Right ventricle myocardium inferior (tissue), 1 donor: ENCODE results near the gene KCNJ6. TPM values are rescaled to one million over a fixed set of nuclear protein-coding genes. Genes with fewer than 3 reads are reported as not detected.
"Not testable (repeated sequence)": the region's sequence is repeated elsewhere in the genome, so short reads cannot be mapped to it uniquely, and the experiment has no call there.

Source experiments
- ATAC-seq: fragments of 200-7000 bp; cut with Tn5 transposase; one replicate; pipeline ENCODE4 v1.9.1; 2020; ENCODE audit warnings: mild to moderate bottlenecking, moderate library complexity
- DNase-seq: peaks from one replicate; pipeline ENCODE4 v3.0.0; 2021; ENCODE audit errors: missing footprints
- intact Hi-C: fragments of 100-400 bp; cut with DNase I; formaldehyde crosslinking; loops from one replicate; pipeline ENCODE4 v1.11.0; 2022
- total RNA-seq: library from RNA; stranded (reverse); fragmentation: NEBNext Ultra II Directional; extraction: Animal tissue kit (Norgen Biotek cat#: 25700); gene quantifications from one replicate; pipeline ENCODE4 v1.2.1, GENCODE V29; 2021
- donor health status: DM: no; HTN: yes; CAD: no; lungs with severe emphysema.

The KCNJ6 gene
- total RNA-seq, 1 donor from 2014 or later: not detected

DNA sequence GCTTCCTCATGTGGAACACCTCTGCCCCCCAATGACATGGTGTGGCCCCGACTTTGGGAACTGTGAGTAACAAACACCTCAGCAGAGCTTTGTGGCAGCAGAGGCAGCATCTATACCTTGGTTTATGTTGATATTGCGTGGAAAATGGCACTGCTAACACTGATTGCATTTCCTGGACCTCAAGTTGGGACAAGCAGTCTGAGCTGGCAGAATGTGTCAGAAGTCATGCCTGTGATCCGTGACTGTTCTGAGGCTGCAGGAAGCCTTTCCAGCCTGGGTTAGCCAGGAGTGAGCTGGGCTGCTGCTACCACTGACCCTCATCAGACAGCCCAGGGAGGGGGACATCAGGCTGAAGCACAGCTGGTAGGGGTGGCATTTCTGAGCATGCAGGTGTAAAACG lies 268.5 kb downstream of the KCNJ6 start:
- ATAC-seq: no peak
- no peak for DNase-seq
- intact Hi-C loops: no loop called here

DNA sequence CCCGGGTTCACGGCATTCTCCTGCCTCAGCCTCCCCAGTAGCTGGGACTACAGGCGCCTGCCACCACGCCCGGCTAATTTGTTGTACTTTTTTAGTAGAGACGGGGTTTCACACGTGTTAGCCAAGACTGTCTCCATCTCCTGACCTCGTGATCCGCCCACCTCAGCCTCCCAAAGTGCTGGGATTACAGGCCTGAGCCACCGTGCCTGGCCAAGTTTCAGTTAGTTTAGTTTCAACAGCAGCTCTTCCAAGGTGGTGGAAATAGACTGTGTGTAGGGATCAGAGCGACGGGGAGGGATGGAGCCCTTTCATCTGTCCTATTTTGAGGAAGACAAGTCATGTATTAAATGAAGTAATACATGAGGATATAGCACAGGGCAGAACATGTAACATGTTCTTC lies 269.5 kb downstream of the KCNJ6 start:
- intact Hi-C loops, DNase-seq, ATAC-seq: not testable (repeated sequence)

DNA sequence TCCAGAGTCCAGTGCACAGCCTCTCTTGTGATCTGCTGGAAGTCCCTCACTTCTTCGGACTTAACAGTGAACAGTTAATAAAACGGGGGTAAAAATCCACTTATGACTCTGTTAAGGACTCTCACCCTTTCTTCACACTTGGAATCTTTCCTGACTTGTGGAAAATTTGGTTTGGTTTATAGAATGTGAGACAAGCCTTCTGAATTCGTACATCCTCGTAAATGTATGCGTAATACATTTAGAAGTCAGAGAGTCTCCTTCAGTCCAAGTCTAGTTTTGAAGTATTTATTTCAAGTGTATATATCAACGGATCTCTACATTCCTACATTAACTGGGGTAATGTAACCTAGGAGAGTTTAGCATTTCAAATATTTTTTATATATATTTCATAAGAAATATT lies 270.4 kb downstream of the KCNJ6 start:
- ATAC-seq: no peak
- intact Hi-C loops: no loop called here

DNA sequence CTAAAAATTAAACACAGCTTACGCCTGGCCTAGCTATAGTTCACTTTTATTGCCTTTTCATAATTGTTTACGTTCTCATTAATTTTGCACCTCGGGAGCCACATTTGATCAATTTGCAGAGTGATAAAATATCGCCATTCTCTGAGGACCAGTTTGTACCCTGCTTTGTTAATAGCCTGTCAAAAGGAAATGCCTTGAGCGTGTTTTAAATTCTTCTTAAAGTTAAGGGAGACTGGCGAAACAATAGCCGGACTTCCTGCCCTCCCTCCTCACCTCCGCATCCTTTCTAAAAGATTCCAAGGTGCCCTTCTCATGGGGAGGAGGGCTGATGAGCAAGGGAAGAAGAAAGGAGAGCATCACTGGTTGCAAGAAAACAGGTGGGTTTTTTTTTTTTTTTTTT lies 271.6 kb downstream of the KCNJ6 start:
- ATAC-seq (no peak), DNase-seq (no peak)
- intact Hi-C loops: no loop called here

More for the DNA sequence above, 270.4 kb downstream of the KCNJ6 start:
- DNase-seq: no peak

DNA sequence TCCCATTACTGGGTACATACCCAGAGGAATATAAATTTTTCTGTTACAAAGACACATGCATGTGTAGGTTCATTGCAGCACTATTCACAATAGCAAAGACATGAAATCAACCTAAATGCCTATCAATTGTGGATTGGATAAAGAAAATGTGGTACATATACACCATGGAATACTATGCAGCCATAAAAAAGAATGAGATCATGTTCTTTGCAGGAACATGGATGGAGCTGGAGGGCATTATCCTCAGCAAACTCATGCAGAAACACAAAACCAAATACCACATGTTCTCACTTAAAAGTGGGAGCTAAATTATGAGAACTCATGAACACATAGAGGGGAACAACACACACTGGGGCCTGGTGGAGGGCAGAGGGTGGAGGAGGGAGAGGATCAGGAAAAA lies 272.4 kb downstream of the KCNJ6 start:
- intact Hi-C loops, DNase-seq, ATAC-seq: not testable (repeated sequence)

DNA sequence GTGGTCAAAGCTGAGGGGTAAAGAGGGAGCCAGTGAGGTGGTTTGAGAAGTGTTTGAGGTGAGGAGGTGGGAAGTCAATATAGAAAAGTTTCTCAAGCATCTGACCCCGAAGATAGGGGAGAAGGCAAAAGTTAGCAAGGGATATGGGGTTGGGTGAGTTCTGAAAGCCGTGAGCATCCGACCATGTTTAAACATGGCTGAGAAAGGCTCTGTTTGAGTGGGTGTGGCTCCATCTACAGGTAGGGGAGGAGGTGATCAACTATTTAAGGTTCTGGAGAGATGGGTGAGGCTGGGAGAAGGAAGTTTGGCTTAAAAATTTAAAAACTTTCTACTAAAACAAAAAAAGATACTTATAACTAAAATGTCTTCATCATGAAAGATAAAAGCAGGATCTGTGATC lies 273.8 kb downstream of the KCNJ6 start:
- ATAC-seq (no peak), DNase-seq (no peak)
- intact Hi-C loops: no loop called here

DNA sequence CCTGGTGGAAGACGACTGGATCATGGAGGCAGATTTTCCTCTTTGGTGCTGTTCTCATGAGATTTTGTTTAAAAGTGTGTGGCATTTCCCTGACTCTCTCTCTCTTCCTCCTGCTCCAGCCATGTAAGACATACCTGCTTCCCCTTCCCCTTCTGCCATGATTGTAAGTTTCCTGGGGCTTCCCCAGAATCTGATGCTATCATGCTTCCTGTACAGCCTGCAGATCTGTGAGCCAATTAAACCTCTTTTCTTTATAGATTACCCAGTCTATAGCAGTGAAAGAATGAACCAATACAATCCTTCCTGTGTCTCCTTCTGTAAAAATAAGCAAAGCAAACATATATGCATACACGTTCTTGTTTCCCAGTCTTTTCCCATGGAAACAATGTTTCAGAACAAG lies 276.5 kb downstream of the KCNJ6 start:
- intact Hi-C loops: no loop called here

DNA sequence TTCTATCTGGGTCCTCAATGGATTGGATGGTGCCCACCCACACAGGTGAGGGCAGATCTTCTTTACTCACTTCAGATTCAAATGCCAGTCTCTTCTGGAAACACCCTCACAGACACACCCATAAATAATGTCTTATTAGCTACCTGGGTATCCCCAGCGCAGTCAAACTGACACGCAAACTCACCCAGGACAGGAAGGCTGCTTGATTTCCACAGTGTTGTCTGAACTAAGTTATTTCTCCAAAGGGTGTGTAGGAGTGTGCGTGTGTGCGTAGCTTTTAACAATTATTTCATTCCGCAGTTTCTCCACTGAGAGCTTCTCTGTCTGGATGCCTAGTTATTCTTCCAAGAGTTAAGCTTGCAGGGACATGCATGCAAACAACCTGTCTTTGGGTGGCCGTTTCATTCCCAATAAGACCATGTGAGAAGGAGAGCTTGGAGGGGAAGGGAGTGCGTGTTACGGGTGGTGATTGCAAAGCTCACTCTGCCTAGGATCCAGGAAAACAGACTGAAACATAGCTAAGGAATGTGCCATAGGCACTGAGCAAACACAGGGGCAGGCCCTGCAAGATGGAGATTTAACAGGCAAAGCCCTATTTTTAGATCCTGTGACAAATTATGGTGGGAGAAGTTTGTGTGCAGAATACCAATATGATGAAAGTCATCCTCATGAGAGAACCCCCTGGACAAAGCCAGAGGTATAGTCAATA lies 280.0 kb downstream of the KCNJ6 start:
- intact Hi-C loops: no loop called here
- no peak for DNase-seq
- no peak for ATAC-seq

More for the DNA sequence above, 276.5 kb downstream of the KCNJ6 start:
- ATAC-seq (no peak), DNase-seq (no peak)

DNA sequence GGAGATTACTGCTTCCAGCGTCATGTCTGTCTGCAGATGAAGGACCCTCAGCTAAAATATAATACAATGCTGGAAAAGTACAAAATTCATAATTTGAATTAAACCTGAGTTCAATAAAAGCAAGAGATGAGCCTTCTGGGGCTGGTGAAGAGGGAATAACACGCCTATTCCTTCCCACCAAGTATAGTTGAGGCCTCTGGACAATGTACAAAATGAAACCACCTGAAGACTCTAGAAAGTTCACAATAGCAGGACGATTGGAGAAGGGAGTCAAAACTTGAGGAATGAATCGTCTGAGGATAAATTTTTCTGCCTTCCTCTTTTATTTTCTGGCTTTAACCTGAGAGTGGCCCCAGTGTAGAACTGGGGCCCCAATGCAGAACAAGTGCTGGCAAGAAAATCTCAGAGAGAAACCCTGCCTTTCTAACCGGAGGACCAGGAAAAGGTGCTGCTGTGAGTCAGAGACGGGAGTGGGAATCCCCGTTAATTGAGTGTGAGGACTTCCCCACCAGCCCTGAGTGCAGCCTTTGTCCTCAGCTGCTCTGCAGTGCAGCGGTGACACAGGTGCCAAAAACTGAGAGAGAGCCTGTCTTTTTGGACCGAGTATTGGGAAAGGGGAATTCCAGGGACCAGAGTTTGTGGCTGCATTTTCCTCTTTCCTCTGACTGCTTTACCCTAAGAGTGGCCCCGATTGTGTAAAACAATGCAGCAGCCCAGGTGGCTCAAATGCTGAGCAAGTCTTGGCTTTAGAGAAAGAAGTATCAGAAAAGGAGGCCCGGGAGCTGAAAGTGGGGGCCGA lies 284.7 kb downstream of the KCNJ6 start:
- no peak for ATAC-seq
- DNase-seq: no peak
- intact Hi-C loops: no loop called here

DNA sequence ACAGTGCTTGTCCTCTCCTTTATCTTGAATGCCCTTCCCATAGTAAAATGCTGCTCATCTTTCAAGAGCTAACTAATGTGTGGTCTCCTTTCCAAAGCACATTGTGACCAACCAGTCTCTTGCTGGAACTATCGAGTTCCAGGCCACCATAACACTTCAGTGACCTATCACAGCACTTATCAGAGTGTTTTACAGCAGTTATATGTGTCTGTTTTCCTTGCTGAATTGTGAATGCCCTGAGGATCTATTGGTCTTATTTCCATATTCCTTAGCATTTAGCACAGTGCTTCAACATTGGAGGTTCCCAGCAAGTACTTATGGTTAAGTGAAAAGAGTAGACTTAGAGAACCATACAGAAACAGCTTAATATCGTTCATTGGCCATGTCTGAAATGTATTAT lies 285.4 kb downstream of the KCNJ6 start:
- intact Hi-C loops: no loop called here
- ATAC-seq (no peak), DNase-seq (no peak)

DNA sequence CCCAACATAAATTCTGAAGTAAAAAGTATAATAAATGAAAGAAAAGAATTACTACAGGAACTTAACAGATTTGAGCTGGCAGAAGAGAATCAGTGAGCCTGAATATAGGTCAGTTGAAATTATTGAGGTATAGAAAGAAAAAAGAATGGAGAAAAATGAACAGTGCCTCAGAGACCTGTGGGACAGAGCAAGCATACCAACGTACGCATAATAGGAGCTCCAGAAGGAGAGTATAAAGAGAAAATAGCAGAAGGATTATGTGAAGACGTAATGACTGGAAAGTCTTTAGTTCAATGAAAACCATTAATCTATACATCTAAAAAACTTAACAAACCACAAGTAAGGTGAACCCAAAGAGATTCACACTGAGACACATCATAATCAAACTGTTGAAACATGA lies 287.9 kb downstream of the KCNJ6 start:
- no peak for DNase-seq
- intact Hi-C loops: no loop called here
- no peak for ATAC-seq

DNA sequence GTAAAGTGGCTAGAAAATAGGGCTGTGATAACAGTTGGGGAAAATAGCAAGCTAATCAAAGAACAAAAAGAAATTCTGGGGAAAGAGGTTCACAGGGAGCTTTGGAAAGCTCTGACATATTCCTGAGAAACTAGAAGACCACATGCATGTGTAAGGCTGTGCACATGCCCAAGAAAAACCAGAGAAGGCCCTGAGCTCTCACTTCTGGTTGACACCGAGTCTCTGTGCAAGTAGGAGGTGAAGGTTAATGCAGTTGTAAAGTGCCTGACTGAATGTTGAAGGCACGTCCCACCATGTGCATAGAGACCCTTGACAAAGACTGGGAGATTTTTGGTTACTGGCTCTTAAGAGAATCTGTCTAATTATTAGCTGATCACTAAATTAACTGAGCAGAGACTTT lies 288.7 kb downstream of the KCNJ6 start:
- DNase-seq: no peak
- no peak for ATAC-seq
- intact Hi-C loops: no loop called here

DNA sequence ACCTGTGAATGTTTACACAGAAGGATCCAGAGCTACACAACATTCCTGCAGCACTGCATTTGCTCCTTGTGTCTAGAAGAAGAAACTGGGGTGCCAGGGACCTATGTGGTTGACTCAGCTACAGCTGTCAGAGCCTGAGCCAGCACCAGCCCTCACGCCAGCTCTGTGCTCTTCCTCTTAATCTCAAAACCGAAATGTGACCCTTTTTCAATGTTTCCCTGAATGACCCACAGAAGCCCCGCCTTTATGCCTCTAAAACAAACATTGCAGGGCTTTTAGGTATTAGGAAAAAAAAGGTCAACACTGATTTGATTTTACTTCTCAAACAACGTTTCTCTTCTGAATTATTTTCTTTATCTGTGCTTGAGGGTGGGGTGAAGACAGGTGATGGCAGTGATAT lies 289.2 kb downstream of the KCNJ6 start:
- DNase-seq: no peak
- no peak for ATAC-seq
- intact Hi-C loops: no loop called here

DNA sequence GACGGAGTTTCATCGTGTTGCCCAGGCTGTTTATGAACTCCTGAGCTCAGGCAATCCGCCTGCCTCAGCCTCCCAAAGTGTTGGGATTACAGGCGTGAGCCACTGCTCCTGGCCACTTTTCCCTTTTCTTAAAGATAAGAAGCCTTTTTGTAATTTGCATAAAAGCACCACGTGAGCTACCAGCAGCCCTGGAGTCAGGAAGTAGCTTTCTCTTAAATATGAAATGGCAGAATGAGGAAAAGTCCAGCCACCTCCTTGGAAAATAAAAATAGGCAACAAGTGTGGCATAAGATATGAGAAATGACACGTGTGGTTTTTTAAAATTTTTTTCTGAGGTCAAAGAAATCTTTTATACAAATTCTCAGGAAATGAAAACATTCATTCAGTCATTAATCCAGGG lies 289.9 kb downstream of the KCNJ6 start:
- DNase-seq (no peak), ATAC-seq (no peak)
- intact Hi-C loops: no loop called here

DNA sequence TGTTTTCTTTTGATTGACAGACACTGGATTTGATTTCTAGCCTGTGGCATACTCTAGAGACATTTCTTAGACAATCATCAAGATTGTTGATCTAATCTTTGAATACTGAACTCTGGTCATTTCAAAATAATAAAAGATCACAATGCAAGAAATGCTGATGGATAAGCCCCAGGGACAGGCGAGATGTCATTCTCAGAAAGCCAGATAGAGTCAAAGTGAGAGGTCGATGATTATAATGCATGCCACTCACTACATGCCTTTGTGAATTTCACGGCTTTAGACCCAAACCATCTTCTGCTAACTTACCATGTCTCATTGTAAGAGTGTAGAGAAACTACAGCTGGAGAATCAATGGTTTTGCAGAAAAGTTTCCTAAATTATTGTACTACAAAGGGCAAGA lies 292.6 kb downstream of the KCNJ6 start:
- intact Hi-C loops: no loop called here
- DNase-seq: no peak
- no peak for ATAC-seq

DNA sequence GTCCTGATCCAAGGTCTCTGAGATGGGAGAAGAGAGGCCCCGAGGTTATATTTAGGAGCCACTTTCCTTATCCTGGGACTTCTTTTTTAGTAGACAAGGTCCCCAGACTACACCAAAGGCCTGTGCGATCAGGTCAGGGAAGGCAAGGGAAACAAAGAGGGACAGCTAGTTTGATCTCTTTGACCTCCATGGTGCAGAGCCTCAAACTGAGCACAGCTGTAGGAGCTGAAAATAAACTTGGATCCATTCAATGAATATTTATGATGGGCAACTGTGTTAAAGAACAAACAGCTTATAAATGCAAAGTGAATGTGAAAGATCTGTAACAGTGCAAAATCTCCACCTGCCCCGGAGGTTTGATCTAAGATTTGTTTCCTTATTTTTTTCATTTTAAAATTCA lies 293.1 kb downstream of the KCNJ6 start:
- intact Hi-C loops: no loop called here
- ATAC-seq (peak; percentile 35), DNase-seq (no peak)

DNA sequence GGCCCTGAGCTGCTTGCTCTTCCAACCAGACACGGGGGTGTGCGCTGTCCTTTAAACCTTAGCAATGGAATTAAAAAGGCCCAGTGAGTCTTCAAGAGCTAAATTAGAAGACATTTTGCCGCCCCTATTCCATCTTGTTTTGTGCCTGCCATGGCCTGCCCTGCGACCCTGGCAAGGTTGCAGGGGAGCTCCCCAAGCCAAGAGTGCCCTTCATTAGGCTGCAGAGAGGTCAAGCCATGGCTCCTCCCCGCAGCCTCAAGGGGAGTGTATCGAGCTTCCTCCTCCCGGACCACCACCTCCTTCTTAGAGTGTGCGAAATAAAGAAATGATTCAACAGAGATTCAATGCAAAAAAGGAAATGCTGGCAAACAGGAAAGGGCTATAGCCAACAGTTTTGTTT lies 293.5 kb downstream of the KCNJ6 start:
- no peak for DNase-seq
- ATAC-seq: peak; percentile 46
- intact Hi-C loops: no loop called here

DNA sequence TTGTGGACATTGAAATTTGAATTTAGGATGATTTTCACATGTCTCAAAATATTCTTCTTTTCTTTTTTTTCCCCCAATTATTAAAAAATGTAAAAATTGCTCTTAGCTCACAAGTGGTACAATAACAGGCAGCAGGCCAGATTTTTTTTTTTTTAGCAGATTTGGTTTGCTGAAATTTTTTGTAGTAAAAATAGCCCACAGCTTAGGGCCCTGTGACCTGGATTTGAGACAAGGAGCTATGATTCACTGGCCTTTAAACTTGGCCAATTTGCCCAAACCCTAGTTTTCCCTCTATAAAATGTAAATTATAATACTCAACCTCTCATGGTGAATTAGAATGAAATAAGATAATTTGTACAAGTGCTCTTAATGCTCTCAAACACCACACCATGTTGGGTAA lies 295.9 kb downstream of the KCNJ6 start:
- intact Hi-C loops: no loop called here
- ATAC-seq: no peak

DNA sequence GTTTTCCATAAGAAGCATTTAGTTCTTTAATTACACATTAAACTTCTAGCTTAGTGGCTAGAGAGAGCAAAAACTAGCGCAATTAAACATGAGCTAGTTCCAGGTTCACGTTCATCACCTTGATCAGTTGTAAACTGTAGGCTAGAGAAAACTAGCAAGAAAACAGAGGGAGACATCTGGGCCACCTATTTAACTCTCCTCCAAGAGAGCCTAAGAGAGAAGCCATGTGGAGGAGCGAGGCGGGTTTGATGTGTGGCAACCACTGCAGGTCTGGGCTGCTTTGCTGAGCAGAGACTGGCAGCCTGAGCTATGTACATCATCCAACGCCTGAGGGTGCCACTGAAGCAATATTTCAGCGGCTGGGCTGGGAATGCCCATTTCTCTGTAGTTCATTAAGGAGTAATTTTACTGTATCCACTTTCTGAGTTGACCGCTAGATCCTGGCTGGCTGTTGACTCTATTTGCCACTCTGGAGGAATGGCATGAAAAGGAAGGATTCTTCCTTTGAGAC lies 296.7 kb downstream of the KCNJ6 start:
- DNase-seq: no peak
- intact Hi-C loops: no loop called here
- ATAC-seq: peak; percentile 65

More for the DNA sequence above, 295.9 kb downstream of the KCNJ6 start:
- DNase-seq: no peak

DNA sequence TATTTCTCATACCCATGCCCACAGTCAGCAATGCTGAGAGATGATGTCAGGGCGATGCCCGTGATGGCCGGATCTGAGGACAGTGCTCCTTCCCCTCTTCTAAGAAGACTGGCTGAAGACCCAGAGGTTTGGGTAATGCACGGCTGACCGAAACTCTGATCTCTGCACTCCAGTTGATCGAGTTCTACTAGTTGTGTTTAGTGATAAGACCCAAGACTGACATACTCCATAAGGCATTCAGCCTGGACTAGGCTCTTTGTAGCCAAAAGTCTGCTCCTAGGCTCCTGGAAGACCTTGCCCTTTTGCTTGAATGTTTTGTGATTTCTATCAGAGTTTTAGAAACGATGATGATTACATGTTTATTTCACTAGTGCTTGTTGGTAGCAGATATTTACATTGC lies 298.2 kb downstream of the KCNJ6 start:
- no peak for DNase-seq
- no peak for ATAC-seq
- intact Hi-C loops: no loop called here
